HUDEP-2 (cell line): ENCODE measurements around the gene MAMDC4.

ENCODE experiments used
- DNase-seq, 76 experiments: peaks; one replicate each; lab custom pipeline; 2025; ENCODE audit not compliant: unreplicated experiment in 76 of 76; lab: John Stamatoyannopoulos, UW

Gene MAMDC4

GRCh38 chr9:136885950-136886578 is 33.9 kb downstream of the MAMDC4 start, which contains the start of gene TRAF2:
TRAF2 (plus strand) TSS chr9:136886516; CDS start chr9:136898741, 12,225 bp downstream.
- DNase-seq = peak in 75 of 76 experiments; percentile 30 to 98 (median 95)

GRCh38 chr9:136886610-136887597 is 34.8 kb downstream of the MAMDC4 start:
- DNase-seq = peak in 2 of 76 experiments; percentile 7 to 14

DNA sequence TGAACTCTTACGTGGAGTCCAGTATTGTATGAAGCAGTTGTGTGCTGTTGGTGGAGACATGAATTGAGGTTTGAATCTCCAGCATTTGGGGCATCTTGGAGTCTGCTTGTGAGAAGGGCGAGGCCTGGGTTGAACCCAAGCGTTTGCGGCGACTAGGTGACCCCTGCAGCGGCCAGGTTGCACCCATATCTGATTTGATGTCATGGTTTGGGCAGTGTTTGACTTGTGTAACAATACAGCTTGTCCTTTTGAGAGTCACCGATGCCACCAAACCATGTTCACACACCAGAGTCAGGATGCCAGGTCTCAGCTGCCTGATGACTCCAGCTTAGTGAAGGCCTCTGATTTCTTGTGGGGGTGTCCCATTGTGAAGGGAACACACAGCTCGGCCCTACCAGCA is 36.3 kb downstream of the MAMDC4 start:
- no peak for DNase-seq

GRCh38 chr9:136889858-136890257 is 37.7 kb downstream of the MAMDC4 start:
- DNase-seq = no peak

DNA sequence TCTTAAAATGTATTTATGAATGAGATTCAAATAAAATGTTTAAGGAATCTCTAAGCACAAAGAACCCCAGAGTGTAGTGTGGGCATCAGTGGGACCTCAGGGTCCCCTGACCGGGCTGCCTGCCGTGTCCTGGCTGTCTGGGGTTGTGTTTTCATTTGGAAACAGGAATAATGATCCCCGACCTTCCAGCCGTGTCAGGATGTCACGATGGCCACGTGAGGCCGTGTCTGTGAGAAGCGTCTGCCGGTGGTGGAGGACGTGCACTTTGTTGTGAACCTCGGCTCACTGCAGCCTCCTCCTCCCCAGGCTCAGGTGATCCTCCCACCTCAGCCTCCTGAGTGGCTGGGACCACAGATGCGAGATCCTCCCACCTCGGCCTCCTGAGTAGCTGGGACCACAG is 38.5 kb downstream of the MAMDC4 start:
- DNase-seq = no peak

DNA sequence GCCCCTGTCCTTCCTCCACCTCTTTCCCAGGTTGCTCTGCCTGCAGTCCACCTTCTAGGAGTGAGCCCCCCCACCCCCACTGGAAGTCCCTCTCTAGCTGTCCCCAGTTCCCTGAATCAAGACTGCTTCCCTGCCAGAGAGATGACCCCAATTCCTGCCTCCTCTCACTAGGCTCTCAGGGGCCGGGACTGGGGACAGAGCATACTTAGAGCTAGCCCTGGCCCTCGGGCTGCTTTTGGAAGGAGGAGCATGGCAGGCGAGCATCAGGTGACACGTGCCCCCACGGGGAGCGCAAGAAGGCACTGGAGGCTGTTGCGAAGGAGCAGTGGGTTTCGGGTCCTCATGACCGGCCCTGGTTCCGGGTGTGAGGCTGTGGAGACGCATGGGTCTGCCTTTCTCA is 43.9 kb downstream of the MAMDC4 start:
- DNase-seq = no peak

GRCh38 chr9:136898483-136899100 is 46.4 kb downstream of the MAMDC4 start:
- DNase-seq = no peak

GRCh38 chr9:136899196-136899595 is 47.0 kb downstream of the MAMDC4 start:
- DNase-seq = no peak

GRCh38 chr9:136900556-136900955 is 48.4 kb downstream of the MAMDC4 start:
- no peak for DNase-seq

GRCh38 chr9:136900988-136901515 is 48.9 kb downstream of the MAMDC4 start:
- DNase-seq = no peak

GRCh38 chr9:136901516-136902258 is 49.5 kb downstream of the MAMDC4 start:
- DNase-seq = no peak

DNA sequence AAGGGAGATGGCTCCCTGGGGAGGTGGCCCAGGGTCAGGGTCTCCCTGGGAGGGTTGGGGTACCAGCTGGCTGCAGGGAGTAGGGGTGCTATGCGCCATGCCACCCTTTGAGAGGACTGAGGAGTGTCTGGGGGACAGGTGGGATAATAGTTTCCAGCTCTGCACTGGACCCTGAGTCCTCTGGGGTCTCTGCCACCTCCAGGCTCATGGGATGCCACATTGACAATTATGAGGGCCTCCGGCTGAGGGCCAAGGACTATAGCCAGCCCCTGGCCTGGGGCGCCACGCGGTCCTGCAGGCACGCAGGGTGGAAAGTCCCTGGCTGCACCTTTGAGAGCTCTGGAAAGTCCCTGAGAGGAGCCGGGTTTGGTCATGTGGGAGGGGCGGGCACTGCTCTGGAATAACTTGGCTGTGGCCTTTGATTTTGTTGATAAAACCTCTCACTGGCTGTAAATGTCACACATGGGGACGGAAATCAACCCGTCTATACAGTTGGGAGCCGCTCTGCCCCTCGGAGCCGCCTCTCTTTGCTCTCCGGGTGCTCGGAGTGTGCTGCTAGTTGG is 50.2 kb downstream of the MAMDC4 start:
- peak in 1 of 76 experiments; percentile 31 for DNase-seq

- no peak for DNase-seq
Measured at GRCh38 chr9:136903041-136903554, 51.0 kb downstream of the MAMDC4 start.

GRCh38 chr9:136906266-136906665 is 54.1 kb downstream of the MAMDC4 start:
- peak in 1 of 76 experiments; percentile 5 for DNase-seq

GRCh38 chr9:136907011-136907914 is 55.1 kb downstream of the MAMDC4 start:
- DNase-seq = no peak
